Choroid plexus epithelial cell (primary cell): ENCODE results near the gene TMEM130.
A peak's percentile ranks its signal among the peaks of the same experiment; 100 is the strongest.
"Not testable (repeated sequence)": the region's sequence is repeated elsewhere in the genome, so short reads cannot be mapped to it uniquely, and the experiment has no call there.

Experiments
- DNase-seq: peaks from one replicate; pipeline ENCODE4 v3.0.0-alpha.2; 2010; ENCODE audit warnings: low read depth
- H3K4me3 ChIP-seq: 2 replicates; pipeline ENCODE4 v1.5.1; 2011; ENCODE audit warnings: low read depth, mild to moderate bottlenecking, control low read depth, low read length, moderate library complexity
- TF ChIP-seq, protein P1 (sequence below): conservative IDR thresholded peaks from 2 replicates; pipeline ENCODE4 v1.5.1; 2011; ENCODE audit warnings: low read depth, mild to moderate bottlenecking, control low read depth, inconsistent platforms, low read length, moderate library complexity

Gene TMEM130

DNA sequence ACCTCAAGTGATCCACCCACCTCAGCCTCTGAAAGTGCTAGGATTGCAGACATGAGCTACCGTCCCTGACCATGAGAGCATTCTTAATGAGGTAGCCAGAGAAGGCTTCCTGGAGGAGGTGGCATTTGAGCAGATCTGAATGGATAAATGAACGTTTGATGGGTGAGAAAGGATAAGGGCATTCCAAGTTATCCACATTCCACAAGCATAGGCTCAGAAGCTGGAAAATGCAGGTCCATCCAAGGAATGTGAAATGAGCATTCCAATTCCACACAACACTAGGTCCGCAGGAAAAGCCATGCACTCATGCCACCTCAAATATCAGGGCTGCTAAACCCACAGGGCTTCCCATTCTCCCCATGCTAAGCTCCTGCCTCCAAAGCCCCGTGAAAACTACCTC, 17.0 kb downstream of the TMEM130 start:
- H3K4me3 ChIP-seq = no peak overlapping the region
- no peak for DNase-seq
- TF ChIP-seq, protein P1, sequence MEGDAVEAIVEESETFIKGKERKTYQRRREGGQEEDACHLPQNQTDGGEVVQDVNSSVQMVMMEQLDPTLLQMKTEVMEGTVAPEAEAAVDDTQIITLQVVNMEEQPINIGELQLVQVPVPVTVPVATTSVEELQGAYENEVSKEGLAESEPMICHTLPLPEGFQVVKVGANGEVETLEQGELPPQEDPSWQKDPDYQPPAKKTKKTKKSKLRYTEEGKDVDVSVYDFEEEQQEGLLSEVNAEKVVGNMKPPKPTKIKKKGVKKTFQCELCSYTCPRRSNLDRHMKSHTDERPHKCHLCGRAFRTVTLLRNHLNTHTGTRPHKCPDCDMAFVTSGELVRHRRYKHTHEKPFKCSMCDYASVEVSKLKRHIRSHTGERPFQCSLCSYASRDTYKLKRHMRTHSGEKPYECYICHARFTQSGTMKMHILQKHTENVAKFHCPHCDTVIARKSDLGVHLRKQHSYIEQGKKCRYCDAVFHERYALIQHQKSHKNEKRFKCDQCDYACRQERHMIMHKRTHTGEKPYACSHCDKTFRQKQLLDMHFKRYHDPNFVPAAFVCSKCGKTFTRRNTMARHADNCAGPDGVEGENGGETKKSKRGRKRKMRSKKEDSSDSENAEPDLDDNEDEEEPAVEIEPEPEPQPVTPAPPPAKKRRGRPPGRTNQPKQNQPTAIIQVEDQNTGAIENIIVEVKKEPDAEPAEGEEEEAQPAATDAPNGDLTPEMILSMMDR = no peak

DNA sequence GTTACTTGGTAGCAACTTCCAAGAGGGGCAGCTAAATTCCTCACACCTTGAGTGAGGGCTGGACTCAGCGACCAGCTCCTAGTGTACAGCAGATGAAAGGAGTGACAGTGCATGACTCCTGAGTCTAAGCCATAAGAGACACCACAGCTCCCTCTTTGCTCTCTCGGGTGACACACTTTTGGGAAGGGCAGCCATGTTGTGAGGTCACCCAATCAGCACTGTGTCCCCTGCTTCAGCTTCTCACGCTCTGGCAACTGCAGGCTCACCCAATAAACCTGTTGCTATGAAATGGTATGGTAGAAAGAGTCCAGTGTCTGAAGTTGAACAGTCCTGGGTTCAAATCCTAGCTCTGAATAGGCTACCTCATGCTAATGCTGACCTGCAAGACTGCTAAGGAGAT, 20.9 kb downstream of the TMEM130 start:
- no peak for DNase-seq
- H3K4me3 ChIP-seq = no peak overlapping the region
- TF ChIP-seq, protein P1 = no peak

DNA sequence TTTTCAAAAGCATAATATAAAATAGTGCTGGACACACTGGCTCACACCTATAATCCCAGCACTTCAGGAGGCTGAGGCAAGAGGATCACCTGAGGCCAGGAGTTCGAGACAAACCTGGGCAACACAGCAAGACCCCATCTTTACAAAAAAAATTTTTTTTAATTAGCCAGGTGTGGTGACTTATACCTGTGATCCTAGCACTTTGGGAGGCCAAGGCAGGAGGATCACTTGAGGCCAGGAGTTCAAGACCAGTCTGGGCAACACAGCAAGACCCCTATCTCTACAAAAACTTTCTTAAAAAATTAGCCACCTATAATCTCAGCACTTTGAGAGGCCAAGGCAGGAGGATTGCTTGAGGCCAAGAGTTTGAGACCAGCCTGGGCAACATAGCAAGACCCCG, 27.3 kb downstream of the TMEM130 start:
- not testable (repeated sequence) for H3K4me3 ChIP-seq, DNase-seq

DNA sequence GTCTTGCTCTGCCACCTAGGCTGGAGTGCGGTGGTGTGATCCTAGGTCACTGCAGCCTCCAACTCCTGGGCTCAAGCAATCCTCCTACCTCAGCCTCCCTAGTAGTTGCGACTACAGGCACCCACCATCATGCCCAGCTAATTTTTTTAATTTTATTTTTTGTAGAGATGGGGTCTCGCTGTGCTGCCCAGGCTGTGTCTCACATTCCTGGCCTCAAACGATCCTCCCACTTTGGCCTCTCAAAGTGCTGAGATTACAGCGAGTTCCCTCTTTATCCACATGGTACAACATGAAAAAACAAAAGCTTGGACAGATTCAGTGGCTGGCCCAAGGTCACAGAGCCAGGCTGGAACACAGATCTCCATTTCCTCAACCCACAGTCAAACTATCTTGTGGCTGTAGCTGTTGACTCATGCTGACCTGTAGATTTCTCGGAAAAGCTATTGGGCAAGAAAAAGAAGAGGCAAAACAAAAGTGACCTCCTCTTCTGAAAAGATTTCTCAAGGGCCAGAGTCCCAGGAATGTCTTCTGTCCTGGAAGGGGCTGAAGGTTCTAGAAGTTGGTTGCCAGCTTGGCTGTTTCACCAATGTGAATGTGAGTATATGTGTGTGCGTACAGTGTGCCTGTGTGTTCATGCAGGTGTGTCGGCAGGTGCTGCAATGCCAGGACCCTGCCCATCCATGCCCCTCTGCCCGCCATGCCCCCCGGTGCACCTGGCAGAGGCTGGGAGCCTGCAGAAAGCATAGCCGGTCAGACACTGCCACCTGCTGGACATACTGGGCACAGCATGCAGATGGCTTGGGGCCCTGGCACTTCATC, 28.4 kb downstream of the TMEM130 start:
- H3K4me3 ChIP-seq = no peak overlapping the region
- TF ChIP-seq, protein P1 = peak; percentile 98
- peak; percentile 94 for DNase-seq

DNA sequence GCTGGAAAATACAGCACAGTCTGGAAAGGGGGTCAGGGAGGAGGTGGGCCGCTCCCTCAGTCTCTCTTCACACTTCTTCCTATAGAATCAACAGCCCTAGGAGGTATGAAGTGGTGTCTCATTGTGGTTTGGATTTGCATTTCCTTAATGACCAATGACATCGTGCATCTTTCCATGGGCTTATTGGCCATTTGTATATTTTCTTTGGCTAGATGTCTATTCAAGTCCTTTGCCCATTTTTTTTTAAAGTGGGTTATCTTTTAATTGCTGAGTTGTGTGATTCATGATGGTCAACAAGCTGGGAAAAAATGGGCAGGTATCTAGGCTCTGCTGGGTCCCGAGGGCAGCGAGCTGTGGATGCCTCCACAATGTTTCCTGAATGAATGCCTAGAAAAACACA, 29.1 kb downstream of the TMEM130 start:
- TF ChIP-seq, protein P1 = no peak
- peak; percentile 23 for DNase-seq
- H3K4me3 ChIP-seq = no peak overlapping the region

DNA sequence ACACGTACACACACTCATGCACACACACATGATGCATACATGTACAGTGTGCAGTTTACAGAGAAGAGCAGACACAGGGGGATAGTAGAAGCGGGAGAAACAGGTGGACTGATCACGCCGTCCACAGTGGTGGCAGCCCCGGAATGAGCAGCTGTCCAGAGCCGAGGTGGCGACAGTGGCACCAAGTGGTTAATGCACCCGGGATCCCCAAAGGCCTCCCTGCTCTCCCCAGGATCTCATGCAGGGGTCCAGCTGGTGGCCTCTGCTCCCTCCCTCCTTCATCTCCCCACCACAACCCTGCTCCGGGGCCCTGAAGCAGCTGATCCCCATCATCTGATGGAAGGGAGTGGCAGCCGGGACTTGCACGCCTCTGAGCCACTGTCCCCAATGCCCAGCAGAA, 29.7 kb downstream of the TMEM130 start:
- no peak for DNase-seq
- no peak overlapping the region for H3K4me3 ChIP-seq
- TF ChIP-seq, protein P1 = no peak

DNA sequence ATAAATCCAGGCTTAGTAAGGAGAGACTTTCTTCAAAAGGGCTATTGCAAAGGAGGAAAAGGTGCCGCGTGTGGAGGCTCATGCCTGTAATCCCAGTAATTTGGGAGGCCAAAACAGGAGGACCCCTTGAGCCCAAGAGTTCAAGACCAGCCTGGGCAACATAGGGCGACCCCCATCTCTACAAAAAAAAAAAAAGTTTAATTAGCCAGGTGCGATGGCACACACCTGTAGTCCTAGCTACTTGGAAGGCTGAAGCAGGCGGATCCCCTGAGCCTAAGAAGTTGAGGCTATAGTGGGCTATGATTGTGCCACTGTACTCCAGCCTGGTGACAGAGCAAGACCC, 32.2 kb downstream of the TMEM130 start:
- no peak for DNase-seq
- no peak overlapping the region for H3K4me3 ChIP-seq
- TF ChIP-seq, protein P1 = no peak
